Measurements from ENCODE around the gene PREX1. TPM values are rescaled to one million over a fixed set of nuclear protein-coding genes. Genes with fewer than 3 reads are reported as not detected.

Gene PREX1
- total and polyA plus RNA-seq, 2 donors (not counting 3 experiments of a cell fraction or from before 2014, with no cell fraction given): 51.3 to 72.9 TPM

DNA sequence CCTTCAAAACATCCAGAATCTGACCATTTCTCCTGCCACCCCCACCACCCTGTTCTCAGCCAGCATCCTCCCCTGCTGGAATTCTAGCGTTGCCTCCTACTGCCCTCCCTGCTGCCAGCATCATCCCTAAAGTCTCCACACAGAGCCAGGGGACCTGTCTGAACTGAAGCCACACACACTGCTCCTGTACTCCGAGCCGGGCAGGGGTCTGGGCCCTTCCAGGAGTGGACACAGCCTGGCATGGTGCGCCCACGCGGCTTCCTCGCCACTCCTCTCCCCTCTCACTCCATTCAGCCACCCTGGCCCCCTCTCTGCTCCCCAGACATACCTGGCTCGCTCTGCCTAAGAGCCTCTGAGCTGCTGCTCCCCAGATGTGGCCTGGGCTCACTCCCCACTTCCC, 155.5 kb downstream of the PREX1 start:
- Histone ChIP-seq H3K9me3 (replicated peaks; ENCODE audit: control insufficient read depth, insufficient read depth, low read length) (no peaks in the 10 kb centered on the region), H3K27me3 (ENCODE audit: control insufficient read depth in 2 of 2, insufficient read depth in 2 of 2, low read length in 2 of 2) (no peaks in the 10 kb centered on the region), H3K9ac (replicated peaks; ENCODE audit: extremely low read depth, insufficient read depth, low read length) (no peak overlapping the region), H3K27ac (ENCODE audit: insufficient read depth, low read depth, low read length) (no peak overlapping the region), H2AFZ (ENCODE audit: low read depth, low read length) (no peak overlapping the region), H3K4me3 (replicated peaks in 1 of 3; ENCODE audit: insufficient read depth in 1 of 3, low read depth in 1 of 3, low read length in 3 of 3) (no peak overlapping the region), H3K9me1 (replicated peaks; ENCODE audit: control insufficient read depth, extremely low read depth, insufficient read depth, low read length) (no peaks in the 10 kb centered on the region), H3K4me2 (ENCODE audit: insufficient read depth, low read length) (no peak overlapping the region), H3K36me3 (ENCODE audit: control insufficient read depth in 2 of 2, extremely low read depth in 1 of 2, insufficient read depth in 2 of 2, low read length in 2 of 2) (peaks cover 4 to 17% of the 10 kb centered on the region in 2 experiments), H3K4me1 (ENCODE audit: control insufficient read depth, extremely low read depth, insufficient read depth, low read length) (peaks cover 29% of the 10 kb centered on the region), H3K79me2 (ENCODE audit: control insufficient read depth, insufficient read depth, low read length) (no peaks in the 10 kb centered on the region), H4K20me1 (replicated peaks; ENCODE audit: control insufficient read depth, extremely low read depth, insufficient read depth, low read length) (no peaks in the 10 kb centered on the region)
- intact Hi-C loops (cut with micrococcal nuclease) (no loop called here), dilution Hi-C loops (cut with MboI; ENCODE audit: extremely low pct_ligation_motif_present, low sequenced_read_pairs) (loop anchor here (25.0 kb wide), 1 partner anchor 240 kb away; the partner anchor contains the start of gene ARFGEF2)
- TF ChIP-seq POLR2A (IDR thresholded peaks at IDR 0.05; ENCODE audit: low read depth, low read length) (no peak), EZH2 (IDR thresholded peaks at IDR 0.05; ENCODE audit: borderline replicate concordance, low read depth, low read length, severe bottlenecking) (no peak), FOS (IDR thresholded peaks at IDR 0.05; ENCODE audit: borderline replicate concordance, insufficient read depth, low read length) (no peak), MYC (IDR thresholded peaks at IDR 0.05; ENCODE audit: low read depth, low read length) (no peak), JUN (IDR thresholded peaks at IDR 0.05; ENCODE audit: borderline replicate concordance, insufficient read depth, insufficient read length, low read depth) (no peak), POLR2AphosphoS5 (IDR thresholded peaks at IDR 0.05; ENCODE audit: insufficient read depth, low read depth, low read length) (no peak), GATA2 (IDR thresholded peaks at IDR 0.05; ENCODE audit: insufficient read depth, insufficient read length, low read depth, low read length) (no peak)
- TF ChIP-seq, protein P1, sequence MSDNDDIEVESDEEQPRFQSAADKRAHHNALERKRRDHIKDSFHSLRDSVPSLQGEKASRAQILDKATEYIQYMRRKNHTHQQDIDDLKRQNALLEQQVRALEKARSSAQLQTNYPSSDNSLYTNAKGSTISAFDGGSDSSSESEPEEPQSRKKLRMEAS (IDR thresholded peaks at IDR 0.05; ENCODE audit: insufficient read depth, insufficient read length): no peak
- TF ChIP-seq, protein P2, sequence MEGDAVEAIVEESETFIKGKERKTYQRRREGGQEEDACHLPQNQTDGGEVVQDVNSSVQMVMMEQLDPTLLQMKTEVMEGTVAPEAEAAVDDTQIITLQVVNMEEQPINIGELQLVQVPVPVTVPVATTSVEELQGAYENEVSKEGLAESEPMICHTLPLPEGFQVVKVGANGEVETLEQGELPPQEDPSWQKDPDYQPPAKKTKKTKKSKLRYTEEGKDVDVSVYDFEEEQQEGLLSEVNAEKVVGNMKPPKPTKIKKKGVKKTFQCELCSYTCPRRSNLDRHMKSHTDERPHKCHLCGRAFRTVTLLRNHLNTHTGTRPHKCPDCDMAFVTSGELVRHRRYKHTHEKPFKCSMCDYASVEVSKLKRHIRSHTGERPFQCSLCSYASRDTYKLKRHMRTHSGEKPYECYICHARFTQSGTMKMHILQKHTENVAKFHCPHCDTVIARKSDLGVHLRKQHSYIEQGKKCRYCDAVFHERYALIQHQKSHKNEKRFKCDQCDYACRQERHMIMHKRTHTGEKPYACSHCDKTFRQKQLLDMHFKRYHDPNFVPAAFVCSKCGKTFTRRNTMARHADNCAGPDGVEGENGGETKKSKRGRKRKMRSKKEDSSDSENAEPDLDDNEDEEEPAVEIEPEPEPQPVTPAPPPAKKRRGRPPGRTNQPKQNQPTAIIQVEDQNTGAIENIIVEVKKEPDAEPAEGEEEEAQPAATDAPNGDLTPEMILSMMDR (IDR thresholded peaks at IDR 0.05; ENCODE audit: extremely low read depth in 1 of 2, insufficient read depth in 1 of 2, low read depth in 1 of 2, low read length in 2 of 2): no peak
- POLR2A ChIA-PET: no interaction called here
- CTCF ChIA-PET: interaction anchor here (1.4 to 5.3 kb wide), 3 partner anchors 11 to 15 kb away, joined by 4 to 20 read pairs (median 8); no protein-coding TSS in a partner anchor
- BruUV-seq (replicated peaks): no TSS peak
- FAIRE-seq (no peak), DNase-seq (ENCODE audit: low read depth, low spot score) (no peak)
